HG02970 (cell line): ENCODE results near the gene CREB5.

Experiments
- ATAC-seq: cut with Tn5 transposase; IDR thresholded peaks from one replicate; pipeline ENCODE4 v1.9.1; 2021; ENCODE audit warnings: mild to moderate bottlenecking, moderate library complexity, moderate number of reproducible peaks; ENCODE audit not compliant: unreplicated experiment, low FRiP score

The CREB5 gene

DNA sequence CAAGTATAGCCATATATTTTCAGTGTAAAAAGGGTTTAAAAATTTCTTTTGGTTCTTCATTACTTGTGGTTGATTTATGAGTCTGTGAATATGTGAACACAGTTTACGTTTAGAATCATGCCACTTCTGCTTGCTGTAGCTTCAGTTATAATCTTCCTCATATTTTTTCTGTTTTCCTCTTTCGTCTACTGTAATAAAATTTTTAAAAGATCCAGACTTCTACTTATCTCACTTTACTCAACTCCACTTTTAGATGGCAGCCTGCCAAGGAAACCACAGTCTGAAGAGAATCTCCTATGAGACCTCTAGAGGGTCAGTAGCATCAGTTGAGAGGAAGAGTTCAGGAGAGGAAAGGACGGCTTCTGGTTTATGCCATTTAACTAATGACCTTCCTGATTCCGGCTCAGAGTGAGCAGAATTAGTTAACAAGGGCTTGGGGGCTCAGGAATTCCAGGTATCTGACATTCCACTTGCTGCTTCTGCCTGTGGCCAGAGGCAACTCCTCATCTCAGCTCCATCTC lies 21.4 kb downstream of the CREB5 start:
- ATAC-seq, result no peak

DNA sequence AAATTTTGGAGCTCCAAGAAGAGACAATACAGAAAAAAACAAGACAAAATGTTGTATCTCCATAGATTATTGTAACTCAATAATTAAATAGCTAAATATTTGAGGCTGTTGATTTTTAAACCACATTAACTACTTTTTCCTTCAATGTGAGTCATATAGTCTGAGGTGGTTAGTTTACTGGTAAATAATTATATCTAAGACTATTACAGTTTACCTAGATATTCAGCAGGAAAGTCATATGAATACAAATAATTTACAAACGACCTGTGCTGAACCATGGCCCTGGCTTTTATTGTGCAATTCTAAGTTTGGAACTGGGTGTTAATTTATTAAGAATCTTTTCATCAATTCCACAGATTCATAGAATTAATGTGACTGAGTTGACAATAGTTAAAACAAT lies 22.2 kb downstream of the CREB5 start:
- ATAC-seq, result no peak

DNA sequence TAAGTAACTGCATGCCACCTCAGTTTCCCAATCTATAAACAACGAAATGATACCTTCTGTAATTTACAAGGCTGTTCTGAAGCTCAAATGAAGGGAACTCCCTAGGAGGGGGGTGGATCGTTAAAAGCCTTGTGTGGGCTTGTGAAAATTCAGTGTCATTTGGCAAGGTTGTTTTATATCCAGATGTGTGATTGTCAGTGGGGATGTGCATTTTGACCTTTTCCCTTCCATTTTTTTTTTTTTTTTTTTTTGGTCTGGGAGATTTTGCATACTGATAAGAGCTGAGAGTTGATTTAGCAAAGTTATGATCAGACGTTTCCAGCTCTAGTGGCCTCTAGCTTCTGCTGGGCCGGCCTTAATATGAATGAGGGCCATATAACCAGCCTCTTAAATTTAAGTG lies 22.8 kb downstream of the CREB5 start:
- ATAC-seq, result no peak

DNA sequence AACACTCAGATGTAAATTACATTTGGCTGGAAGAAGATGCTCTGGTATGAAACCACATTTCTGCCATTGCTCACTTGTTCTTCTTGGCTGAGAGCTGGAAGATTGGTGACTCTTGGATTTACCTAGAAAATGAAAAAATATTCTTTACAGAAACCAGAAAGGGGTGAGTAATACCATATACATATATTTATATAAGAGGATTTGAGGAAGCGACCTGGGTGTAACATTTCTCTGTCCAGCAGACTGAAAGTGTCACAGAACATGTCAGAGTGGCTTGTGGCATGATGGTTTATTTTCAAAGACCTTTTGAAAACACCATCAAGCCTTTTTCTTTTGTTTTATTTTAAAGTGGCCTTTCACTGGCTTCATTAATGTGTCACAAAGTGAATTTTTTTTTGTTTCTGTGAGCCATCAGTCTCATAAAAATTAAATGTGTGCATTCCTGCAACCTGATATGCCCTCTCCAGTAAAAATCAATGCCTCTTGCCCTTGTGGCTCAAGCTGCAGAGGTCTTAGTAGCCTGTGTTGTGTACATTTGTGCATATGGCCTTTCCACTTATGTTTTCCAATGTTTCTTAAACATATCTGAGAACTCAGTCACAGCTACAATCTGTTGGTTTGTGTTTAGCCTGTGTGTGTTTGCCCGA lies 23.5 kb downstream of the CREB5 start:
- ATAC-seq, result no peak

DNA sequence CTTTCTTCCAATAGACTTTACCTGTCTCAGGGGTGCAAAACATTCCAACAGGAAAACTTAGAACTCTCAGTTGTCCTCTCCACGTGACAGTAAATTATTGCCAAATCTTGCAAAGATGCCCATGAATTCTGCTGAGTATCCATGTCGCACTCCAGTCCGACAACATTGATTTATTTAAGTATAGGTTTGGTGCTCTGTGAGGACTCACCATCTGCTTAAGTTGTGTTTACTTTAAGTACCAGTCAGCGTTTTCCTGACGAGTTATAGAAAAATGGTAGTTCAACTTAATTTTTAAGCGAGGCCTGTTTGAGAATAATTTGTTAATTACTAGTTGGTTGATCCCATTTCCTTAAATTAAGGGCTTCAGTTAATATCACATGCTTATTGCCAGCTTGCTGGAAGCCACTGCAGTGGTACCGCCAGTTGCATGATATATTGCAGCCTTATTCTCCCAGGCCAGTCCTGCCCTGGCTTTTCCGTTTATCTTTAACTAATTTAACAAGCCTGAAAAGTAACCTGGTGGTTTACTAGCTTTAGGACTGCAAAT lies 27.8 kb downstream of the CREB5 start:
- no peak for ATAC-seq

DNA sequence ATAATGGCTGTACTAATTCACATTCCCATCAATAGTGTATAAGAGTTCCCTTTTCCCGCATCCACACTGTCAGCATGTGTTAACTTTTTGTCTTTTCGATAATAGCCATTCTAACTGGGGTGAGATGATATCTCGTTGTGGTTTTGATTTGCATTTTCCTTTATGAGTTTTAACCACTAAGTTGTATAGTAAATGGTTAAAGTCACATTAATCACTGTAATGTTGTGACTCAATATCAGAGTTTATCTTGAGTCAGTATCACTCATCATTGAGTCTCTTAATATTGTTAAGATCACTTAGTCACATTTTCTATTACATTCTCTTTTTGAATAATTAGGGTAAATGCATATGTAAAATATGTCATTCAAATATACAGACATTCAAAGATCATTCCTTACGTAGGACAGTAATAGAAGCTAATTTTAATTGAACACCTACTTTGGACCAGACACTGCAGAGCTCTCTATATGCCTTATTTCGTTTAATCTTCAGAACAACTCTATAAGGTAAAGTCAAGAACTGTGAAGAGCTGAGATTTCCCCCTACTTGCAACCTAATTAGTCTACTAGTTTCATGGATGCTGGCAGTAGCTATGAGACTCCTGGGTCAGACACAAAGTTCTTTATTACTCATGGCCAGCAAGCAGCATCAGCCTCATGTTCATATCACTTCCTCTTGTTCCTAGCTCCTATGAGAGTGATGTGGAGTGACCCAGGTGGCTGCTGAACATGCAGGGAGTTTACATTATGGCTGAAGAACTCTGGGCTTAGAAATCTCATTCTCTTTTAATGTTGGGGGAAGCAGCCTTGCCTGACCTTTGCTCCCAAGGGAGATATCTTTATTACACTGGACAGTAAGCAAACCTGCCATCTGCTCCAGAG lies 30.5 kb downstream of the CREB5 start:
- ATAC-seq, result no peak

DNA sequence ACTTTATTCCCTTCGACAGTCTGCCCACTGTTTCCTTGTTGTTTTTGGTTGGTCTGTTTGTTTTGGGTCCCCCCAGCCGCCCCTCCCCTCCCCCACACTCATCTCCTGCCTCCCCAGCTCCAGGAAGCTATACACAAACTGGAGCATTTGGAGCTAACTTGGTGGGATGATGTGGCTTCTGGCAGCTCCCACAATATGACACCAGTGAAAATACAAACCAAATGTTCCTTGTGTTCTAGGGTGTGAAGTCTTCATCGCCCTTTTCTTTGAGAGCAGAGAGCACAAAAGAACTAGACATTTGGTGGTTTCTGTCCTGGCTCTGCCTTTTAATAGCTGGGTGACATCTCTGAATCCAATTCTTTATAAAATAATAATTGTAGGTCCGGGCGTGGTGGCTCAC lies 33.8 kb downstream of the CREB5 start:
- ATAC-seq, result no peak

DNA sequence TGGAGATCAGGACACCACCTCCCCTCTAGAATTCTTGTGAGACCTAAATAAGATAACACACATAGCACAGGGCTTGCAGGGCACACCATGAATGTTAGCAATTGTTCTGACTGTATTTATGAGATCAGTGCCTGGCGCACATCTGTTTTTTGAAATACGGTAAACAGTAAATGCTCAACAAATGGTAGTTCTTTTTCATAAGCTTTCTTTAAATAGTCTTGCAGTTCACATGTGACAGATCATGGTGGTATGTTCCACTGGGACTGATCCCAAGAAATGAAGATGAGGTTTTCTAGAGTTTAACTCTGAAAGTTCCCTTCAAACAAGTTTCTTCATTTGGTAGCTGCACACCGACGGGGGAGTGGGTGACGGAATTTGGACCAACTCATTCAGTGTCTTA lies 34.8 kb downstream of the CREB5 start:
- no peak for ATAC-seq

DNA sequence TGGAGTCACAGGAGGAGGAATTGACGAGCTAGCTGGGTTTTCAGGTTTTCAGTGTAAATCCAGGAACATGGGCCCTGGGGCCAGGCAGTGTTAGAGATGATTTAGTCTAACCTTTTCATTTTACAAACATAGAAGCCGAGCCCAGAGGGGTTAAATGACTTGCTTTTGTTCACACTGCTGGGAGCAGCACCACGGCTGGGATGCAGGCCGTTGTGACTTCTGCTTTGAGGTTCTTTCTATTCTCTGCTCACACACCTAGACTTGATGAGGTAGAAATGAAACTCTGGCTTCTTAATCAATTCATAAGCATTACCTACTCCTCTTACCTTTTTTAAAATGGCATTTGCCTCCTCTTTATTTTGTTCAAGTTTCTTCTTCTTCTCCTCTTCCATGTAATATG lies 36.4 kb downstream of the CREB5 start:
- ATAC-seq, result no peak

DNA sequence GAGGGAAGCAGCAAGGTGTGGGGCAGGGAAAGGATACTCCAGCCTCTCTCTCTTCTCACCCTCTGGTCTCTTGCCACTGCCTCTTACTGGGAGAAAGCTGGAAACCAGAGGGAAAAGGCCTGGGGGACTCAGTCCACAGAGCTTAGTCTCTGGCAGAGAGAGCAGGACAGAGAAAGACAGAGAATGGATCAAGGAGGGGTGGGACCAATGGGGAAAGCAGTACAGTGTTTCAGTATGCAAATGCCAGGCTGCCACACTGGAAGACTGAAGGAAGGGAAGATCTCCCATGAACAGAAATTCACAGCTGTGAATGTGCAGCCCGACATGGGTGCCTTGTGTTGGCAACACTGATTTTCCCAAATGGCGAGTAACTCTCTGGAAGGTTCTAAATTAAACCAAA lies 40.4 kb downstream of the CREB5 start:
- ATAC-seq, result no peak

DNA sequence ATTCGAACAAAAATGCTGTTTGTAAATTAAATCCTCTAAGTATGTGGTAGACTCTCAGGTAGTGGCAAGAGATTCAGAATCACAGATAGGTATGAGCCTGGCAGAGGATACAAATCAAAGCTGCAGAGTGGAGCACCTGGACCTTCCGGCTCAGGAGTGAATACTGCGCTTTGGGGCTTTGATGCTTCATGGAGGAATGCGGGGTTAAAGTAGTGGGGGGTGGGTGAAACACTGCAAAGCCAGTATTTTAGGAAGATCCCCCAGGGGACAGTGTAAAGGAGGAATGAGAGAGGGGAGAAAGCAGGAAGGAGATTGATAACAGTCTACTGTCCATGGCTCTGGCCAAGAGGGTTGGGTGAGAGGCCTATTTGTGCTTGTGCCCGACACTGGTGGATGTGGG lies 43.2 kb downstream of the CREB5 start:
- ATAC-seq, result no peak

DNA sequence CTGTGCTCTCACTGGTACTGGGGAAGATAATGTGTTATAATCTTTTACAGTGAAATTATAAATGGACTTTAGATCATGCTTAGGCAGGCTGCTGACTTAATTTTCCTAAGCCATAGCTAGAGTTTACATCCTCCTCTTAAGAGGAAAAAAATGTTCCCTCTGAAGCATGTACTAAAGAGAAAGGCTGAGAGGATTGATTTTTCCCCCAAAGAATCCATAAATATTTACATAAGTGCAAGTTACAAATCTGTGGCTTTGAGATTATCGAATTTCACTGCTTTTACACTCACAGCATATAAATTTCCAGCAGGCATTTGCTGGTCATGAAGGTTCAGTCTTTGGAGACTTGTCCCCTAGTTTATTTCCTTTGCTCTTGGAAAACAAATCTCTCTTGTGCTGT lies 43.7 kb downstream of the CREB5 start:
- ATAC-seq, result no peak

DNA sequence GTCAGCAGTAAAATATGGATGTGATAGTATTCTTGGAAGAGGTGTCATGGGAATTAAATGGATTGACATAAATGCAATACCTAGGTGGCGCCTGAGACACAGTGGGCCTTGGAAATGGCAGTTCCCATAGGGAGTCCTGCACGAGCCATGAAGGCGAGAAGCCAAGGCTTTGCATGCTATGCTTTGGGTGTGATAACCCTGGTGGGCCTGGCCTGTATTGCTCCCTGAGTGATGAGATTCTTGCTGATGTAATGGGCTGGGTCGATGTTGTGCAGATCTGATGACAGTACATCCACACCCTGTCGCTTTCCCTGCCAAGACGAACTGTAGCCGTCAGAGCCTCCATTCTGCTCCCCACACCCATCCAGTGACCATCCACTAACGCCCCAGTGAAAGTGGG lies 46.4 kb downstream of the CREB5 start:
- no peak for ATAC-seq

DNA sequence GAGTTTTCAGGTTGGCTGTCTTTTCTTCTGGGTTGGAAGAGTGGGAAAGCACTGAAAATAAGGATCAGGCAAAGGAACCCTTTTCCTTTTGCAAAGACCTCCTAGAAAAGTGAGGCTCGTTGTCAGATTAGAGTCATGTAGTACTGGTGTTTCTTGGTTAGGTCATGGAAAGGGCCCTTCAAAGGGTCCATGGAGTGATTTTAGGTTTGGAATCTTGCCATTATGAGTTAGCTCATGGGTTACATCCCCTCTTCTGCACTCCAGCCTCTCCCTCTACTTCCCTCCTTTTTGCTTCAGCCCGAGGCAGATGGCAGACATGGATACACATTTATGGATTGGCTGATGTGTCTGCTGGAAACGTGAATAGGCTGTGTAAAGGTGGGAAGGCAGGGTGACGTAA lies 47.0 kb downstream of the CREB5 start:
- ATAC-seq, result no peak

DNA sequence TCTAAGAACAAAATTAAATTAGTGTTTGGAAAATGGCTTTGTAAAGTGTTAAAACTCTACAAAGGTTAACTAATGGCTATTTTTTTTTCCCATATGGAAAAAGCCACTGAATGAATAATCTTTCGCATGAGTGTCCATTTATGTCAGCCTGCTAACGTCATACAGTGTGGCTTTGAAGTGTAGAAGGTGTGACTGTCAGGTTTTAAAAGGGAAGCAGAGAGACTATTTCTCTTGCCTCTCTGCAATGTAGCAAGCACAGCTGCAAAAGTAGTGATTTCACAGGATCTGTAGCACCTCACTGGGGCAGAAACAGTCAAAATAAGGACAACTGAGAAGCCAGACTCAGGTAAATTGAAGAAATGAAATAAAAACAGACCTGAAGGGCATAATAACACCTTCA lies 53.4 kb downstream of the CREB5 start:
- no peak for ATAC-seq

DNA sequence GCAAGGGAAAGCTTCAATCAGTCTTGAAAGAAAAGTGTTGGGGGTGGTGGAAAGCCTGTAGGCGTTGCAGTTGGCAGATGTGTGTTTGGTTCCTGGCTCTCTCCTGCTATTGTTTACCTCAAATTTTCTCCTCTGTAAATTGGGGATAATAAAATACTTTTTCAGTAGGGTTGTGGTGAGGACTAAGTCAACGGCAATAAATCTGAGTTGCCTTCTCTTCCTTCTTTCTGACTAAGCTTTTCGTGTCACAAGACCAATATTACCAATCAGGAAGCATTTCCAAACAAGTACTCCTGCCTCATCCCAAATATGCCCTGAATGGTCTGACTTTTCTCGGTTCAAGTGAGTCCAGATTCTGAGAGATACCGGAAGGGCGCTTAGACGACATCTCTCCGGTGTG lies 54.0 kb downstream of the CREB5 start:
- ATAC-seq, result no peak

DNA sequence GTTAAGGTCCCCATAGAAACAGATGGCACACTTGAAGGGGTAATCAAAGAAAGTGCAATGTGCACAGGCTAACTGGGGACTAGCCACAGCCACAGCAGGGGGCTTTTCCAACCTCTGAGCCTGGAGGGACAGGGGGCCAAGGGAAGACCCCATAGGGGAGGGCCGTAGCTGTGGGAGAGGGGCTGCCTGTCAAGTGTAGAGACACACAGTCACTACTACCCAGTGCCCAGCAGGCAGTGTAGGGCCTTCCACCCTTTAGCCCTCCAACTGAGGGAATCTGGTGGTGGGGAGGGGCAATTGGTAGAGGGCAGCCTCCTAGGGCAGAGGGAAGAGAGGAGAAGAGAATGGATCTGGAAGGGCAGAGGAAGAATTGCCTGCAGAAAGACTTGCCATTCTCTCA lies 54.6 kb downstream of the CREB5 start:
- no peak for ATAC-seq

DNA sequence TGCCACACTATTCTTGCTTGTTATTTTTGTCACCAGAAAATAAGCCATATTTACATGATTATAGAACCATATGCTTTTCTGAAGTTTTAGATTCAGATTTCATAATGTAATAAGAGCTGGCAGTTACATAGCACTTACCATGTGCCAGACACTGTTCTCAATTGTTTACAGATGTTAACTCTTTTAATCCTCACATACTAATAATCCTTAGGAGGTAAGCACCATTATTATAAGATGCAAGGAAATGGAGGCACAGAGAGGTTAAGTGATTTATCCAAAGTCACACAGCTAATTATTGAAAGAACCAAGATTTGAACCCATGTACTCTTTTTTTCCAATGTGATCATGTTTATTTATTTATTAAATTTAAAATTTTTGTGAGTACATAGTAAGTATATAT lies 57.2 kb downstream of the CREB5 start:
- no peak for ATAC-seq

DNA sequence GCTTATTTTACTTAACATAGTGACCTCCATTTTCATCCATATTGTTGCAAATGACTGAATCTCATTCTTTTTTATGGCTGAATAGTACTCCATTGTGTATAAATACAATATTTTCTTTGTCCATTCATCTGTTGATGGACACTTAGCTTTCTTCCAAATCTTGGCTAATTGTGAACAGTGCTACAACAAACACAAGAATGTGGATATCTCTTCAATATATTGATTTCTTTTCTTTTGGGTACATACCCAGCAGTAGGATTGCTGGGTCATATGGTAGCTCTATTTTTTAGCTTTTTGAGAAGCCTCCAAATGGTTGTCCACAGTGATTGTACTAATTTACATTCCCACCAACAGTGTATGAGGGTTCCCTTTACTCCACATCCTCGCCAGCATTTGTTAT lies 58.0 kb downstream of the CREB5 start:
- ATAC-seq, result no peak

DNA sequence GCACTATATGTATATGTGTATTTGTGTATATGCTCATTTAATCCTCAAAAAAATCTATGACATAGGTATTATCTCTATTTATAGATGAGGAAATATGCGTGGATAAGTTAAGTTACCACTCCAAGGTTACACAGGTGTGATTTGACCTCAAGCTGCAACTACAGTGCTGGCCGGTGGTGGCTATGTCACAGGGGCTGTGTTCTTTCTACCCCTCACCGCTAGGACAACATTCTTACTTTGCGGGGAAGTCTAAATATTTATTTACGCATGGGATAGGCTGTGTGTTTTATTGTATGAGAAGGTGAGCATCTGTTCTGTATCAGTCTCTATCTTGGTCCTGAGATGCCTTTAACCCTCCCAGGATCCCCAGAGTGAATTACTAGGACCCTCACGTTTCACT lies 60.0 kb downstream of the CREB5 start:
- ATAC-seq, result no peak

DNA sequence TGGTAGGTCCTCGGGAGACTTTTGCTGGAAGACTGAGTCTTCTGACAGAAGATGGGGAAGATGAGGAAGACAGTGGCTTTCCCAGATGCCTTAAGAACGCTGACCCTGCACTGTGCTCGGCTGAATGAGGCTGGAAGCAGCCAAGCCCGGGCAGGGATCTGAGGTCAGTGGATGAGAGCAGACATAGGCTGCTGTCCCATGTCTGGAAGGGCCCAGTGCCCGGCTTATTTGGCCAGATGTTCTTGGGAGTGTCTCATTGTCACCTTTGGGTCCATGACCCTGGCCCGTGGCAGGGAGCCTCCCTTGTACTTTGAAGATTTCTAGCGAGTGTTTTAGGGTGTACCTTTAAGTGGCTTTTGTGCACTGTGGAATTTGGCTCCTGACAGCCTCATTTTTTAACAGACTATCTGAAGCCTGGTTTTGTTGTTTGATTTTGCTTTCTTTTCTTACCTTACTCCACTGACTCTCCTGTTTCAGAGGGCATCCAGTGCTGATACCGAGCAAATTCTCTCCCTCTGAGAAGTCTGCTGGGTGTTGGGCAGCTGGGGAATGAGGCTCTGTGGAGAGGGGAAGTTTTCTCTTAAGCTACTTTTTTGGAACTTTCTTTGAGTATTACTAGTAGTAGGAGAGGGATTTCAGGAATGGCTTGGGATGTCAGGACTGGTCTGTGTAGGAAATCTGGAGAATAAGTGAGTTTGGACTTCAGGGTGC lies 61.4 kb downstream of the CREB5 start:
- no peak for ATAC-seq
